B cell (primary cell): ENCODE measurements around the gene CHST11. TPM values are rescaled to one million over a fixed set of nuclear protein-coding genes. Genes with fewer than 3 reads are reported as not detected.

ENCODE experiments used
- ATAC-seq: fragments of 200-7000 bp; cut with Tn5 transposase; one replicate; pipeline ENCODE4 v1.10.0; 2021; ENCODE audit warnings: low read depth, mild to moderate bottlenecking, moderate number of reproducible peaks, moderate library complexity
- CTCF ChIA-PET: fragments of 350-600 bp; sonication (Branson Sonifier 250); formaldehyde crosslinking; loops from one replicate; lab custom pipeline; 2021; ENCODE audit warnings: antibody characterized with exemption, inconsistent platforms; lab: Charles Lee
- POLR2A ChIA-PET: fragments of 350-600 bp; sonication (Branson Sonifier 250); formaldehyde crosslinking; loops from one replicate; lab custom pipeline; 2021; ENCODE audit warnings: antibody characterized with exemption; lab: Charles Lee
- DNase-seq: peaks from one replicate; pipeline ENCODE4 v3.0.0; 2013
- H2AFZ ChIP-seq: 2 replicates; pipeline ENCODE4 v1.6.1; 2012; ENCODE audit warnings: mild to moderate bottlenecking, low read depth, low read length; ENCODE audit not compliant: insufficient read depth, poor library complexity, severe bottlenecking
- H3K27ac ChIP-seq, 2 donors: 1 replicate in 1 of 2; 2 replicates in 1 of 2; pipeline ENCODE4 v1.5.1; 2012 to 2013; ENCODE audit warnings: low read length in 2 of 2, mild to moderate bottlenecking in 2 of 2, moderate library complexity in 1 of 2
- H3K27me3 ChIP-seq, 4 experiments: fragments of 200-600 bp in 1 of 4; sonication (generic) in 1 of 4; replicated peaks in 1 of 4; 1 replicate in 2 of 4; 2 replicates in 2 of 4; pipeline versions ENCODE4 v1.6.1 to v1.7.0; 2013 to 2016; ENCODE audit warnings: low read length in 3 of 4, mild to moderate bottlenecking in 2 of 4, mixed read lengths in 1 of 4, moderate library complexity in 1 of 4; ENCODE audit not compliant: insufficient read depth in 4 of 4, control insufficient read depth in 3 of 4; ENCODE audit errors: control extremely low read depth in 1 of 4
- H3K36me3 ChIP-seq, 2 experiments: replicated peaks in 1 of 2; 1 replicate in 1 of 2; 2 replicates in 1 of 2; pipeline versions ENCODE4 v1.6.1 to v1.7.1; 2013; ENCODE audit warnings: low read length in 1 of 2; ENCODE audit not compliant: insufficient read depth in 2 of 2, control insufficient read depth in 1 of 2; ENCODE audit errors: control extremely low read depth in 1 of 2, extremely low read depth in 1 of 2
- H3K4me1 ChIP-seq, 2 donors: fragments of 200-600 bp in 1 of 2; sonication (generic) in 1 of 2; 1 replicate in 1 of 2; 2 replicates in 1 of 2; pipeline versions ENCODE4 v1.5.1 to v1.6.1; 2013 to 2017; ENCODE audit warnings: low read length in 2 of 2; ENCODE audit not compliant: control insufficient read depth in 2 of 2, insufficient read depth in 2 of 2
- H3K4me2 ChIP-seq: replicated peaks from 2 replicates; pipeline ENCODE3; 2012; ENCODE audit warnings: mild to moderate bottlenecking, low read depth, low read length; ENCODE audit not compliant: poor library complexity, severe bottlenecking
- H3K4me3 ChIP-seq, 5 experiments: fragments of 200-600 bp in 1 of 5; sonication (generic) in 1 of 5; 1 replicate in 3 of 5; 2 replicates in 2 of 5; pipeline versions ENCODE4 v1.5.1 to v1.7.0; 2011 to 2016; ENCODE audit warnings: low read length in 4 of 5, mild to moderate bottlenecking in 4 of 5, low read depth in 2 of 5, control low read depth in 1 of 5, moderate library complexity in 1 of 5; ENCODE audit not compliant: insufficient read depth in 1 of 5; ENCODE audit errors: control extremely low read depth in 1 of 5, extremely low read depth in 1 of 5
- H3K79me2 ChIP-seq: fragments of 200-600 bp; sonication (generic); one replicate; pipeline ENCODE4 v1.6.0; 2016; ENCODE audit warnings: low read length; ENCODE audit not compliant: control insufficient read depth, insufficient read depth
- H3K9ac ChIP-seq: fragments of 200-600 bp; sonication (generic); 2 replicates; pipeline ENCODE4 v1.6.1; 2017; ENCODE audit warnings: mild to moderate bottlenecking, low read length, moderate library complexity
- H3K9me3 ChIP-seq, 3 donors: one replicate each; pipeline versions ENCODE4 v1.6.1 to v1.7.1; 2013; ENCODE audit warnings: low read length in 2 of 3; ENCODE audit not compliant: control insufficient read depth in 2 of 3, insufficient read depth in 1 of 3; ENCODE audit errors: control extremely low read depth in 1 of 3
- H4K20me1 ChIP-seq: 2 replicates; pipeline ENCODE4 v1.6.0; 2012; ENCODE audit warnings: mild to moderate bottlenecking, low read length; ENCODE audit not compliant: insufficient read depth, control insufficient read depth, poor library complexity, severe bottlenecking
- H3K27ac Mint-ChIP-seq: one replicate; pipeline ENCODE4 v1.8.0; 2021; ENCODE audit warnings: mixed read lengths
- H3K27me3 Mint-ChIP-seq: one replicate; pipeline ENCODE4 v1.8.0; 2021; ENCODE audit warnings: mixed read lengths
- H3K4me1 Mint-ChIP-seq: one replicate; pipeline ENCODE4 v1.8.0; 2021; ENCODE audit warnings: mixed read lengths
- H3K4me3 Mint-ChIP-seq: one replicate; pipeline ENCODE4 v1.8.0; 2021; ENCODE audit warnings: mixed read lengths
- H3K9me3 Mint-ChIP-seq: one replicate; pipeline ENCODE4 v1.8.0; 2022; ENCODE audit warnings: mixed read lengths; ENCODE audit not compliant: insufficient read depth
- CTCF ChIP-seq: fragments of 200-600 bp; IDR thresholded peaks from one replicate; pipeline ENCODE4 v1.8.0; 2022; ENCODE audit warnings: antibody characterized with exemption, mild to moderate bottlenecking
- EZH2 ChIP-seq: IDR thresholded peaks from 2 replicates; pipeline ENCODE4 v1.6.1; 2012; ENCODE audit warnings: borderline replicate concordance, low read depth, mild to moderate bottlenecking, moderate library complexity, low read length; ENCODE audit not compliant: insufficient read depth, poor library complexity, severe bottlenecking
- WGBS: methylation state at CpG from one replicate; pipeline ENCODE4 v1.1.5; 2013; ENCODE audit warnings: missing lambda C conversion rate; ENCODE audit not compliant: insufficient coverage; 5-methylcytosine and 5-hydroxymethylcytosine counted together
- intact Hi-C: fragments of 100-400 bp; cut with micrococcal nuclease; formaldehyde crosslinking; loops from one replicate; pipeline ENCODE4 v1.10.0; 2022
- polyA plus RNA-seq: library from polyadenylated mRNA; depleted of rRNA; stranded (reverse); fragments of >200 nt; gene quantifications from 2 replicates; pipeline ENCODE4 v1.2.3, GENCODE V29; 2012
- total RNA-seq, 2 donors: library from RNA; stranded (reverse); fragments of 120-200 nt in 1 of 2; gene quantifications; 1 replicate in 1 of 2; 2 replicates in 1 of 2; pipeline versions ENCODE4 v1.2.3 to v1.2.4, GENCODE V29; 2013 to 2022

CHST11 gene
- total and polyA plus RNA-seq, 2 donors (not counting 1 experiment from before 2014, with no cell fraction given): 46.3 to 152 TPM

- H3K4me1 ChIP-seq: peaks cover 9 to 11% of the 10 kb centered on the region in 2 donors
- H3K4me3 ChIP-seq: no peak overlapping the region
- ChIA-PET POLR2A (no interaction called here), CTCF (interaction anchor here (0.9 kb wide), 1 partner anchor 177 kb away, joined by 3 read pairs; no protein-coding TSS in a partner anchor)
- no peak overlapping the region for H3K27ac ChIP-seq
- TF ChIP-seq CTCF (no peak), EZH2 (no peak)
- H3K79me2 ChIP-seq: peaks cover 93% of the 10 kb centered on the region
- H3K27me3 Mint-ChIP-seq: no peaks in the 10 kb centered on the region
- ATAC-seq: no peak
- H3K36me3 ChIP-seq: peaks cover 0 to 2% of the 10 kb centered on the region in 2 experiments
- no peaks in the 10 kb centered on the region for H3K9me3 ChIP-seq
- H3K9me3 Mint-ChIP-seq: no peaks in the 10 kb centered on the region
- peaks cover 20% of the 10 kb centered on the region for H4K20me1 ChIP-seq
- no peak overlapping the region for H3K4me2 ChIP-seq
- WGBS: 100% methylated on average over 2 of the region's 4 CpGs
- intact Hi-C loops: no loop called here
- H3K4me1 Mint-ChIP-seq: peaks cover 34% of the 10 kb centered on the region
- H3K27me3 ChIP-seq: no peaks in the 10 kb centered on the region
- H2AFZ ChIP-seq: no peak overlapping the region
- no peak for DNase-seq
- no peak overlapping the region for H3K4me3 Mint-ChIP-seq
- H3K9ac ChIP-seq: no peak overlapping the region
- H3K27ac Mint-ChIP-seq: peak overlapping the region; percentile 5
Measured at GRCh38 chr12:104634044-104634443, 177.3 kb downstream of the CHST11 start.

- H3K4me3 Mint-ChIP-seq: no peak overlapping the region
- H3K27me3 ChIP-seq: no peaks in the 10 kb centered on the region
- H3K36me3 ChIP-seq: peaks cover 0 to 2% of the 10 kb centered on the region in 2 experiments
- TF ChIP-seq CTCF: no peak
- TF ChIP-seq EZH2: no peak
- no peaks in the 10 kb centered on the region for H3K27me3 Mint-ChIP-seq
- ChIA-PET CTCF (interaction anchor here (1.0 kb wide), 1 partner anchor 52 kb away, joined by 3 read pairs; no protein-coding TSS in a partner anchor), POLR2A (no interaction called here)
- H3K79me2 ChIP-seq: peaks cover 92% of the 10 kb centered on the region
- peaks cover 5% of the 10 kb centered on the region for H3K9me3 Mint-ChIP-seq
- WGBS: 100% methylated on average over 1 of the region's 3 CpGs
- peaks cover 42% of the 10 kb centered on the region for H3K4me1 Mint-ChIP-seq
- H3K9ac ChIP-seq: no peak overlapping the region
- H3K4me1 ChIP-seq: peaks cover 9 to 14% of the 10 kb centered on the region in 2 donors
- peaks cover 17% of the 10 kb centered on the region for H4K20me1 ChIP-seq
- intact Hi-C loops: no loop called here
- H3K9me3 ChIP-seq: no peaks in the 10 kb centered on the region
- no peak for DNase-seq
- no peak overlapping the region for H3K4me3 ChIP-seq
- no peak overlapping the region for H3K4me2 ChIP-seq
- no peak for ATAC-seq
- H3K27ac Mint-ChIP-seq: no peak overlapping the region
- no peak overlapping the region for H3K27ac ChIP-seq
- H2AFZ ChIP-seq: no peak overlapping the region
Measured at GRCh38 chr12:104634852-104635251, 178.1 kb downstream of the CHST11 start.
